ENCODE measurements around the gene PLEKHO2.

Gene PLEKHO2

GRCh38 chr15:64911311-64912186, 69.8 kb downstream of the PLEKHO2 start, which contains the start of gene ANKDD1A:
Gene ANKDD1A (plus strand): TSS chr15:64911902. CDS start chr15:64911931, 29 bp downstream.
- DNase-seq (ENCODE audit: extremely low read depth in 1 of 2, low read depth in 1 of 2), result no peak

- DNase-seq (ENCODE audit: extremely low read depth in 1 of 2, low read depth in 1 of 2), result no peak
These were observed 70.9 kb downstream of the PLEKHO2 start for GRCh38 chr15:64912379-64913325.

- DNase-seq (ENCODE audit: extremely low read depth in 1 of 2, low read depth in 1 of 2), result no peak
These were observed 74.0 kb downstream of the PLEKHO2 start for GRCh38 chr15:64915518-64916227.

- DNase-seq (ENCODE audit: extremely low read depth in 1 of 2, low read depth in 1 of 2), result no peak
These were observed 74.7 kb downstream of the PLEKHO2 start for GRCh38 chr15:64916365-64916764.

- no peak for DNase-seq (ENCODE audit: extremely low read depth in 1 of 2, low read depth in 1 of 2)
These were observed 75.5 kb downstream of the PLEKHO2 start for GRCh38 chr15:64917211-64917610.
